ENCODE data around the gene PGAM2.
A peak's percentile ranks its signal among the peaks of the same experiment; 100 is the strongest.

- TF ChIP-seq CTCF (IDR thresholded peaks at IDR 0.05) (no peak), POLR2A (IDR thresholded peaks at IDR 0.05) (peak; percentile 48 to 66)
Measured at GRCh38 chr7:44082541-44083207, 17.3 kb upstream of the PGAM2 start.

All from thyroid gland (tissue), 4 donors.